Measurements from ENCODE around the gene KIAA0232. TPM values are rescaled to one million over a fixed set of nuclear protein-coding genes. Genes with fewer than 3 reads are reported as not detected.

The KIAA0232 gene
- total and polyA plus RNA-seq, 9 of the 15 experiments (the other 6 are each of a cell fraction or from before 2014, with no cell fraction given) = 3.5 to 17.4 (median 13.0) TPM

DNA sequence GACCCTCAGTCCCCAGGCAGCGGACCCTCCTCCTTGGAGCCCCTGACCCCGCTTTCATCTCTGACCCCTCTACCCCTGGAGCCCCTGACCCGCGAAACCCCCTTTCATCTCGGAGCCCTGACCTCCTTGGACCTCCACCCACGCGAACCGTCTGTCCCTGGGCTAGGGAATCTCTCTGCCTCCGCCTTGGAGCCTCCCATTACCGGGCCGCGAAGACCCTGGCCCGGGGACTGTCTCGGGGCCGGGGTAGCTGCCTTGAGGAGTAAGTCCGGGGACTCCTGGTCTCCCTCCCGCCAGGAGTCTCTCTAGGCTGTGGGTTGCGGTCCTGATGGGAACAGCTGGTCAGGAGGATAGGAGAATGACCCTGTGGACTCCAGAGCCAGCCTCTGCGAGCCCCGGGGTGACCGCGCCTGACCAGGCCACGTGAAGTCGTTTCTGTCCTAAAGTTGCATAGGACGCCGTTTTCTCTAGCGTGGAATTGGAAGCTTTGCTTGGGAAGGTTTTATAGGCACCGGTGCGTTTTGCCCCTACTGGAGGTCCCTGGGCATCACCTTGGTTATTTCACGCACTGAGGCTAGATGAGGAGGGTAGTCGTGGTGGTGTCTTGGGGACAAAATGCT is 127.9 kb downstream of the KIAA0232 start (continued):
- TF ChIP-seq, protein P1, sequence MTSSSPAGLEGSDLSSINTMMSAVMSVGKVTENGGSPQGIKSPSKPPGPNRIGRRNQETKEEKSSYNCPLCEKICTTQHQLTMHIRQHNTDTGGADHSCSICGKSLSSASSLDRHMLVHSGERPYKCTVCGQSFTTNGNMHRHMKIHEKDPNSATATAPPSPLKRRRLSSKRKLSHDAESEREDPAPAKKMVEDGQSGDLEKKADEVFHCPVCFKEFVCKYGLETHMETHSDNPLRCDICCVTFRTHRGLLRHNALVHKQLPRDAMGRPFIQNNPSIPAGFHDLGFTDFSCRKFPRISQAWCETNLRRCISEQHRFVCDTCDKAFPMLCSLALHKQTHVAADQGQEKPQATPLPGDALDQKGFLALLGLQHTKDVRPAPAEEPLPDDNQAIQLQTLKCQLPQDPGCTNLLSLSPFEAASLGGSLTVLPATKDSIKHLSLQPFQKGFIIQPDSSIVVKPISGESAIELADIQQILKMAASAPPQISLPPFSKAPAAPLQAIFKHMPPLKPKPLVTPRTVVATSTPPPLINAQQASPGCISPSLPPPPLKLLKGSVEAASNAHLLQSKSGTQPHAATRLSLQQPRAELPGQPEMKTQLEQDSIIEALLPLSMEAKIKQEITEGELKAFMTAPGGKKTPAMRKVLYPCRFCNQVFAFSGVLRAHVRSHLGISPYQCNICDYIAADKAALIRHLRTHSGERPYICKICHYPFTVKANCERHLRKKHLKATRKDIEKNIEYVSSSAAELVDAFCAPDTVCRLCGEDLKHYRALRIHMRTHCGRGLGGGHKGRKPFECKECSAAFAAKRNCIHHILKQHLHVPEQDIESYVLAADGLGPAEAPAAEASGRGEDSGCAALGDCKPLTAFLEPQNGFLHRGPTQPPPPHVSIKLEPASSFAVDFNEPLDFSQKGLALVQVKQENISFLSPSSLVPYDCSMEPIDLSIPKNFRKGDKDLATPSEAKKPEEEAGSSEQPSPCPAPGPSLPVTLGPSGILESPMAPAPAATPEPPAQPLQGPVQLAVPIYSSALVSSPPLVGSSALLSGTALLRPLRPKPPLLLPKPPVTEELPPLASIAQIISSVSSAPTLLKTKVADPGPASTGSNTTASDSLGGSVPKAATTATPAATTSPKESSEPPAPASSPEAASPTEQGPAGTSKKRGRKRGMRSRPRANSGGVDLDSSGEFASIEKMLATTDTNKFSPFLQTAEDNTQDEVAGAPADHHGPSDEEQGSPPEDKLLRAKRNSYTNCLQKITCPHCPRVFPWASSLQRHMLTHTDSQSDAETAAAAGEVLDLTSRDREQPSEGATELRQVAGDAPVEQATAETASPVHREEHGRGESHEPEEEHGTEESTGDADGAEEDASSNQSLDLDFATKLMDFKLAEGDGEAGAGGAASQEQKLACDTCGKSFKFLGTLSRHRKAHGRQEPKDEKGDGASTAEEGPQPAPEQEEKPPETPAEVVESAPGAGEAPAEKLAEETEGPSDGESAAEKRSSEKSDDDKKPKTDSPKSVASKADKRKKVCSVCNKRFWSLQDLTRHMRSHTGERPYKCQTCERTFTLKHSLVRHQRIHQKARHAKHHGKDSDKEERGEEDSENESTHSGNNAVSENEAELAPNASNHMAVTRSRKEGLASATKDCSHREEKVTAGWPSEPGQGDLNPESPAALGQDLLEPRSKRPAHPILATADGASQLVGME (CRISPR knock-in tag; IDR thresholded peaks at IDR 0.05) = peak; percentile 42; the same call in 1 of the 2 replicates
- TF ChIP-seq ZNF263 (CRISPR knock-in tag; IDR thresholded peaks at IDR 0.05; ENCODE audit: borderline replicate concordance) = no peak
- no peak for TF ChIP-seq XRCC4 (IDR thresholded peaks at IDR 0.05; ENCODE audit: extremely low read depth, insufficient read depth, insufficient read length)
- TF ChIP-seq TEAD4 (IDR thresholded peaks at IDR 0.05; ENCODE audit: low read length) = peak; percentile 6; the same call in 1 of the 2 replicates
- no peak for TF ChIP-seq TEAD4 (CRISPR knock-in tag; IDR thresholded peaks at IDR 0.05; ENCODE audit: borderline replicate concordance)
- TF ChIP-seq FOXP1 (CRISPR knock-in tag; IDR thresholded peaks at IDR 0.05) = peak; percentile 66; the same call in 1 of the 2 replicates
- 0 out of 2 replicates have a peak, but pooled peaks have one; percentile 27 for TF ChIP-seq ZBED1 (IDR thresholded peaks at IDR 0.05)
- peak; percentile 66 for TF ChIP-seq CHD1 (IDR thresholded peaks at IDR 0.05; ENCODE audit: low read length)
- peak; percentile 35; the same call in 1 of the 2 replicates for TF ChIP-seq MYC (IDR thresholded peaks at IDR 0.05; ENCODE audit: low read depth, low read length)
- TF ChIP-seq MYC (CRISPR knock-in tag; IDR thresholded peaks at IDR 0.05; ENCODE audit: borderline replicate concordance, low read depth) = no peak; the same call in 1 of the 2 replicates
- TF ChIP-seq, protein P2, sequence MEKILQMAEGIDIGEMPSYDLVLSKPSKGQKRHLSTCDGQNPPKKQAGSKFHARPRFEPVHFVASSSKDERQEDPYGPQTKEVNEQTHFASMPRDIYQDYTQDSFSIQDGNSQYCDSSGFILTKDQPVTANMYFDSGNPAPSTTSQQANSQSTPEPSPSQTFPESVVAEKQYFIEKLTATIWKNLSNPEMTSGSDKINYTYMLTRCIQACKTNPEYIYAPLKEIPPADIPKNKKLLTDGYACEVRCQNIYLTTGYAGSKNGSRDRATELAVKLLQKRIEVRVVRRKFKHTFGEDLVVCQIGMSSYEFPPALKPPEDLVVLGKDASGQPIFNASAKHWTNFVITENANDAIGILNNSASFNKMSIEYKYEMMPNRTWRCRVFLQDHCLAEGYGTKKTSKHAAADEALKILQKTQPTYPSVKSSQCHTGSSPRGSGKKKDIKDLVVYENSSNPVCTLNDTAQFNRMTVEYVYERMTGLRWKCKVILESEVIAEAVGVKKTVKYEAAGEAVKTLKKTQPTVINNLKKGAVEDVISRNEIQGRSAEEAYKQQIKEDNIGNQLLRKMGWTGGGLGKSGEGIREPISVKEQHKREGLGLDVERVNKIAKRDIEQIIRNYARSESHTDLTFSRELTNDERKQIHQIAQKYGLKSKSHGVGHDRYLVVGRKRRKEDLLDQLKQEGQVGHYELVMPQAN (IDR thresholded peaks at IDR 0.05; ENCODE audit: borderline replicate concordance) = peak; percentile 14; the same call in 1 of the 2 replicates
- no peak for TF ChIP-seq EHMT2 (IDR thresholded peaks at IDR 0.05)
- TF ChIP-seq ZBTB17 (CRISPR knock-in tag; IDR thresholded peaks at IDR 0.05) = 0 out of 2 replicates have a peak, but pooled peaks have one; percentile 35
- no peak for TF ChIP-seq BHLHE40 (IDR thresholded peaks at IDR 0.05; ENCODE audit: low read length)
- TF ChIP-seq LARP7 (IDR thresholded peaks at IDR 0.05) = peak; percentile 52; the same call in 1 of the 2 replicates
- TF ChIP-seq NUFIP1 (IDR thresholded peaks at IDR 0.05; ENCODE audit: partially characterized antibody) = no peak
- TF ChIP-seq, protein P3, sequence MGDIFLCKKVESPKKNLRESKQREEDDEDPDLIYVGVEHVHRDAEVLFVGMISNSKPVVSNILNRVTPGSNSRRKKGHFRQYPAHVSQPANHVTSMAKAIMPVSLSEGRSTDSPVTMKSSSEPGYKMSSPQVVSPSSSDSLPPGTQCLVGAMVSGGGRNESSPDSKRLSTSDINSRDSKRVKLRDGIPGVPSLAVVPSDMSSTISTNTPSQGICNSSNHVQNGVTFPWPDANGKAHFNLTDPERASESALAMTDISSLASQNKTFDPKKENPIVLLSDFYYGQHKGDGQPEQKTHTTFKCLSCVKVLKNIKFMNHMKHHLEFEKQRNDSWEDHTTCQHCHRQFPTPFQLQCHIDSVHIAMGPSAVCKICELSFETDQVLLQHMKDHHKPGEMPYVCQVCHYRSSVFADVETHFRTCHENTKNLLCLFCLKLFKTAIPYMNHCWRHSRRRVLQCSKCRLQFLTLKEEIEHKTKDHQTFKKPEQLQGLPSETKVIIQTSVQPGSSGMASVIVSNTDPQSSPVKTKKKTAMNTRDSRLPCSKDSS (IDR thresholded peaks at IDR 0.05; ENCODE audit: low read depth, partially characterized antibody) = no peak
- no peak for TF ChIP-seq LCOR (CRISPR knock-in tag; IDR thresholded peaks at IDR 0.05)
- TF ChIP-seq TOE1 (IDR thresholded peaks at IDR 0.05; ENCODE audit: borderline replicate concordance) = peak; percentile 52; the same call in 1 of the 2 replicates
- TF ChIP-seq TOE1 (CRISPR knock-in tag; IDR thresholded peaks at IDR 0.05; ENCODE audit: borderline replicate concordance, low read depth) = no peak

Data from K562 (cell line).